Vagina (tissue), 2 donors: ENCODE measurements around the gene GUCA1C. TPM values are rescaled to one million over a fixed set of nuclear protein-coding genes. Genes with fewer than 3 reads are reported as not detected.

Experiments
- DNase-seq, 2 donors: peaks; one replicate each; pipeline ENCODE4 v3.0.0-alpha.2; 2017; ENCODE audit errors: extremely low spot score in 2 of 2
- H3K27ac ChIP-seq: fragments of 200-600 bp; sonication (generic); one replicate; pipeline ENCODE4 v1.5.1; 2019
- H3K27me3 ChIP-seq: fragments of 200-600 bp; sonication (generic); one replicate; pipeline ENCODE4 v1.5.1; 2019
- H3K36me3 ChIP-seq, 2 donors: fragments of 200-600 bp; sonication (generic); one replicate each; pipeline ENCODE4 v1.5.1; 2017 to 2019
- H3K4me1 ChIP-seq: fragments of 200-600 bp; sonication (generic); one replicate; pipeline ENCODE4 v1.5.1; 2019
- H3K4me3 ChIP-seq, 2 donors: fragments of 200-600 bp; sonication (generic); 1 replicate in 1 of 2; 2 replicates in 1 of 2; pipeline ENCODE4 v1.5.1; 2016 to 2019
- H3K9me3 ChIP-seq: fragments of 200-600 bp; sonication (generic); one replicate; pipeline ENCODE4 v1.5.1; 2019
- CTCF ChIP-seq, 3 experiments: fragments of 450-650 bp in 2 of 3; fragments of 200-600 bp in 1 of 3; sonication (generic) in 1 of 3; IDR thresholded peaks; one replicate each; pipeline ENCODE4 v1.5.1; 2017 to 2019; ENCODE audit warnings: antibody characterized with exemption in 3 of 3, mild to moderate bottlenecking in 2 of 3, moderate library complexity in 2 of 3
- POLR2A ChIP-seq, 2 donors: fragments of 450-650 bp; IDR thresholded peaks; one replicate each; pipeline ENCODE4 v1.6.1; 2017; ENCODE audit warnings: antibody characterized with exemption in 2 of 2, mild to moderate bottlenecking in 2 of 2, moderate library complexity in 2 of 2
- POLR2AphosphoS5 ChIP-seq, 2 donors: sonication (generic); formaldehyde crosslinking; IDR thresholded peaks; one replicate each; pipeline ENCODE4 v1.9.0; 2017; ENCODE audit warnings: antibody characterized with exemption in 2 of 2, mild to moderate bottlenecking in 2 of 2, low read depth in 1 of 2; ENCODE audit not compliant: insufficient read depth in 1 of 2
- intact Hi-C: fragments of 100-400 bp; cut with DNase I; formaldehyde crosslinking; loops from one replicate; pipeline ENCODE4 v1.15.1; 2023
- total RNA-seq: library from RNA; depleted of rRNA; stranded (reverse); fragments of >200 nt; gene quantifications from one replicate; pipeline ENCODE4 v1.2.3, GENCODE V29; 2016

Gene GUCA1C
- total RNA-seq, 1 donor from 2014 or later, result not detected

DNA sequence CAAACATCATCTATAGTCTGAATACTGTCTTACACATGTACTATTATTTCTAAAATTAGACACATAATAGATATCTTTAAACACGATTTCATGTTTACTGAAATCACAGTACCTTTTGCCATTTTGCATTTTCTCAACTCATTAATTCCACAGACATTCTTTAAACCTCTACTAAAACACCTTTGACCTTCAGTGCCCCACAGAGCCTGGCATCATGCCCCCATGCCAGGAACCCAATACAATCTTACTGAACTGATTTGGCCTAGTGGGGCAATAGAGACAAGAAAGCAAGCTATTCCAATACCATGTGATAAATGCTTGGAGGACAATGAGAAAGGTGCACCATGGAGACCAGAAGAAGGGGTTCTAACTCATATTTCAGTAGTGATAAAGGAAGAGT is 19.3 kb upstream of the GUCA1C start:
- intact Hi-C loops, result no loop called here
- H3K36me3 ChIP-seq, result no peaks in the 10 kb centered on the region
- H3K9me3 ChIP-seq, result no peaks in the 10 kb centered on the region
- no peaks in the 10 kb centered on the region for H3K27me3 ChIP-seq
- no peak overlapping the region for H3K27ac ChIP-seq
- TF ChIP-seq CTCF (IDR thresholded peaks at IDR 0.05) (no peak), POLR2AphosphoS5 (IDR thresholded peaks at IDR 0.05; ENCODE audit: insufficient read depth in 1 of 2, low read depth in 1 of 2) (no peak), POLR2A (IDR thresholded peaks at IDR 0.05) (no peak)
- H3K4me3 ChIP-seq, result no peak overlapping the region
- no peak for DNase-seq
- no peaks in the 10 kb centered on the region for H3K4me1 ChIP-seq

DNA sequence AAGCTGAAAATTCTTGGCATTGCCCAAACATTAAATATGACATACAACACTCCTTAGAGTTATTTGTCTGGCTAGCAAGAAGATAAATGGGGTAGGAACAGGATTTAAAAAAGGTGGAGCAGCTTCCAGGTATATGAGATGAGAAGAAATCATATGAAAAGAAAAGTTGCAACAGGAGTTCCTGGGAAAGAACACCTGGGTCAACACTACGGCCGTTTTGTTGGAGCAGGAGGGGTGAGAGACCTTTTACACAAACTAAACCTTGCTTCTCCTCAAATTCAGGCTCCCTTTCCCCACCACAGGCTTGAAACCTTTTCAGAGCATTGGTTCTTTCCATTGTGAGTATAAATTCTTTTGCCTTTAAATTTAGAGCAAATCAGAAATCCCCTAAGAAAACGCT is 18.8 kb upstream of the GUCA1C start:
- intact Hi-C loops, result no loop called here
- Histone ChIP-seq H3K9me3 (no peaks in the 10 kb centered on the region), H3K4me1 (no peaks in the 10 kb centered on the region), H3K36me3 (no peaks in the 10 kb centered on the region), H3K4me3 (no peak overlapping the region), H3K27me3 (no peaks in the 10 kb centered on the region), H3K27ac (no peak overlapping the region)
- no peak for TF ChIP-seq POLR2A (IDR thresholded peaks at IDR 0.05)
- TF ChIP-seq POLR2AphosphoS5 (IDR thresholded peaks at IDR 0.05; ENCODE audit: insufficient read depth in 1 of 2, low read depth in 1 of 2), result no peak
- TF ChIP-seq CTCF (IDR thresholded peaks at IDR 0.05), result no peak
- no peak for DNase-seq

DNA sequence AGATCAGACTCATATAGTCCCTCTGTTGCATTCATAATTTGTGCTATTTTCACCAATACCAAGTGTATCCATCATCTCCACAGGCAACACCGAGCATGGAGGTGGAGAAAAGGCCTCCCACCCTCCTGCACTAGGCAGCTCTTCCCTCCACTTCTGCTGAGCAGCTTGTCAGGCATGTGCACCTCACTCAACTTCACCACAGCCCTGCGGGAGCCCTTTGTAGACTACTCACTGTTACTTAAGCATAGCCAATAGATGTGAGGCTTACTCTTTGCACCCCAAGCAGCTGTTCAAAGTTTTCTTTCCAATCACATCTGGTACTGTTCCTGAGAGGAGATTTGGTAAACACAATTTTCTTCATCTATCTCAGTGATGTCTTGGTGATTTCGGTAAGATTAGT is 16.9 kb upstream of the GUCA1C start:
- intact Hi-C loops, result no loop called here
- TF ChIP-seq POLR2A (IDR thresholded peaks at IDR 0.05) (no peak), POLR2AphosphoS5 (IDR thresholded peaks at IDR 0.05; ENCODE audit: insufficient read depth in 1 of 2, low read depth in 1 of 2) (no peak), CTCF (IDR thresholded peaks at IDR 0.05) (no peak)

GRCh38 chr3:108966773-108967172 is 13.1 kb upstream of the GUCA1C start:
- Histone ChIP-seq H3K36me3 (no peaks in the 10 kb centered on the region), H3K4me3 (no peak overlapping the region), H3K27me3 (no peaks in the 10 kb centered on the region), H3K9me3 (no peaks in the 10 kb centered on the region), H3K4me1 (no peaks in the 10 kb centered on the region), H3K27ac (no peak overlapping the region)
- intact Hi-C loops, result no loop called here
- DNase-seq, result no peak
- TF ChIP-seq POLR2AphosphoS5 (IDR thresholded peaks at IDR 0.05; ENCODE audit: insufficient read depth in 1 of 2, low read depth in 1 of 2), result no peak
- no peak for TF ChIP-seq CTCF (IDR thresholded peaks at IDR 0.05)
- no peak for TF ChIP-seq POLR2A (IDR thresholded peaks at IDR 0.05)

More for the DNA sequence above, 16.9 kb upstream of the GUCA1C start:
- Histone ChIP-seq H3K27ac (no peak overlapping the region), H3K27me3 (no peaks in the 10 kb centered on the region), H3K4me1 (no peaks in the 10 kb centered on the region), H3K4me3 (no peak overlapping the region), H3K36me3 (no peaks in the 10 kb centered on the region), H3K9me3 (no peaks in the 10 kb centered on the region)
- no peak for DNase-seq

GRCh38 chr3:108959017-108959416 is 5.3 kb upstream of the GUCA1C start:
- Histone ChIP-seq H3K27ac (no peak overlapping the region), H3K36me3 (no peaks in the 10 kb centered on the region), H3K4me1 (no peaks in the 10 kb centered on the region), H3K4me3 (no peak overlapping the region), H3K27me3 (no peaks in the 10 kb centered on the region), H3K9me3 (no peaks in the 10 kb centered on the region)
- no peak for DNase-seq
- intact Hi-C loops, result no loop called here
- TF ChIP-seq POLR2A (IDR thresholded peaks at IDR 0.05), result no peak
- TF ChIP-seq POLR2AphosphoS5 (IDR thresholded peaks at IDR 0.05; ENCODE audit: insufficient read depth in 1 of 2, low read depth in 1 of 2), result no peak
- TF ChIP-seq CTCF (IDR thresholded peaks at IDR 0.05), result no peak
